Smooth muscle cell (in vitro differentiated cells): ENCODE results near the gene CNTN4. TPM values are rescaled to one million over a fixed set of nuclear protein-coding genes. Genes with fewer than 3 reads are reported as not detected.

Experiments
- DNase-seq: peaks from one replicate; lab custom pipeline; 2025; ENCODE audit not compliant: unreplicated experiment; lab: John Stamatoyannopoulos, UW
- H2AFZ ChIP-seq: fragments of 200-600 bp; sonication (generic); 2 replicates; pipeline ENCODE4 v1.6.0; 2016; ENCODE audit warnings: antibody characterized with exemption, low read depth, mild to moderate bottlenecking
- H3F3A ChIP-seq: fragments of 200-600 bp; sonication (generic); 2 replicates; pipeline ENCODE4 v1.6.0; 2017; ENCODE audit warnings: antibody characterized with exemption, low read depth
- H3K27ac ChIP-seq: fragments of 200-600 bp; sonication (generic); 2 replicates; pipeline ENCODE4 v1.5.1; 2016; ENCODE audit warnings: low read depth, mild to moderate bottlenecking
- H3K27me3 ChIP-seq: fragments of 200-600 bp; sonication (generic); 2 replicates; pipeline ENCODE4 v1.6.1; 2016; ENCODE audit warnings: low read depth, mild to moderate bottlenecking
- H3K36me3 ChIP-seq: fragments of 200-600 bp; sonication (generic); 2 replicates; pipeline ENCODE4 v1.5.1; 2016; ENCODE audit warnings: low read depth
- H3K4me1 ChIP-seq: fragments of 200-600 bp; sonication (generic); 2 replicates; pipeline ENCODE4 v1.5.1; 2016; ENCODE audit warnings: low read depth
- H3K4me2 ChIP-seq: fragments of 200-600 bp; sonication (generic); 2 replicates; pipeline ENCODE4 v1.6.0; 2016; ENCODE audit warnings: mild to moderate bottlenecking
- H3K4me3 ChIP-seq: fragments of 200-600 bp; sonication (generic); 2 replicates; pipeline ENCODE4 v1.5.1; 2016; ENCODE audit warnings: mild to moderate bottlenecking
- H3K79me2 ChIP-seq: fragments of 200-600 bp; sonication (generic); 2 replicates; pipeline ENCODE4 v1.6.0; 2016; ENCODE audit warnings: low read depth, mild to moderate bottlenecking
- H3K9ac ChIP-seq: fragments of 200-600 bp; sonication (generic); 2 replicates; pipeline ENCODE4 v1.6.0; 2016; ENCODE audit warnings: low read depth
- H3K9me3 ChIP-seq: fragments of 200-600 bp; sonication (generic); replicated peaks from 2 replicates; pipeline ENCODE4 v1.5.1; 2016; ENCODE audit warnings: low read depth
- H4K20me1 ChIP-seq: fragments of 200-600 bp; sonication (generic); 2 replicates; pipeline ENCODE4 v1.6.0; 2016; ENCODE audit warnings: low read depth
- WGBS: methylation state at CpG from one replicate; pipeline ENCODE4 v1.1.7; 2016; ENCODE audit warnings: low lambda C conversion rate; 5-methylcytosine and 5-hydroxymethylcytosine counted together
- polyA plus RNA-seq: library from polyadenylated mRNA; unstranded; fragments of >200 nt; fragmentation: Nextera tagmentation; extraction: Ambion mirVana; gene quantifications from 2 replicates; pipeline ENCODE4 v1.2.1, GENCODE V29; 2016
- total RNA-seq: library from RNA; depleted of rRNA; stranded (reverse); fragments of >200 nt; gene quantifications from 2 replicates; pipeline ENCODE4 v1.2.3, GENCODE V29; 2014
- TF ChIP-seq, protein P1 (sequence below): fragments of 200-600 bp; sonication (generic); IDR thresholded peaks from 2 replicates; pipeline ENCODE4 v1.5.1; 2017; ENCODE audit warnings: borderline replicate concordance, mild to moderate bottlenecking, antibody characterized with exemption; ENCODE audit not compliant: insufficient read depth, poor library complexity, severe bottlenecking

Gene CNTN4
- total and polyA plus RNA-seq, 2 experiments from 2014 or later: 12.1 to 15.8 TPM

GRCh38 chr3:3084890-3085289 lies 986.2 kb downstream of the CNTN4 start:
- no peaks in the 10 kb centered on the region for H3K27me3 ChIP-seq
- TF ChIP-seq, protein P1, sequence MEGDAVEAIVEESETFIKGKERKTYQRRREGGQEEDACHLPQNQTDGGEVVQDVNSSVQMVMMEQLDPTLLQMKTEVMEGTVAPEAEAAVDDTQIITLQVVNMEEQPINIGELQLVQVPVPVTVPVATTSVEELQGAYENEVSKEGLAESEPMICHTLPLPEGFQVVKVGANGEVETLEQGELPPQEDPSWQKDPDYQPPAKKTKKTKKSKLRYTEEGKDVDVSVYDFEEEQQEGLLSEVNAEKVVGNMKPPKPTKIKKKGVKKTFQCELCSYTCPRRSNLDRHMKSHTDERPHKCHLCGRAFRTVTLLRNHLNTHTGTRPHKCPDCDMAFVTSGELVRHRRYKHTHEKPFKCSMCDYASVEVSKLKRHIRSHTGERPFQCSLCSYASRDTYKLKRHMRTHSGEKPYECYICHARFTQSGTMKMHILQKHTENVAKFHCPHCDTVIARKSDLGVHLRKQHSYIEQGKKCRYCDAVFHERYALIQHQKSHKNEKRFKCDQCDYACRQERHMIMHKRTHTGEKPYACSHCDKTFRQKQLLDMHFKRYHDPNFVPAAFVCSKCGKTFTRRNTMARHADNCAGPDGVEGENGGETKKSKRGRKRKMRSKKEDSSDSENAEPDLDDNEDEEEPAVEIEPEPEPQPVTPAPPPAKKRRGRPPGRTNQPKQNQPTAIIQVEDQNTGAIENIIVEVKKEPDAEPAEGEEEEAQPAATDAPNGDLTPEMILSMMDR: no peak

GRCh38 chr3:3085782-3086181 lies 987.1 kb downstream of the CNTN4 start:
- TF ChIP-seq, protein P1: no peak
- Histone ChIP-seq H2AFZ (no peak overlapping the region), H3K9me3 (no peaks in the 10 kb centered on the region), H3K79me2 (no peaks in the 10 kb centered on the region), H4K20me1 (no peaks in the 10 kb centered on the region), H3K4me3 (no peak overlapping the region), H3K4me2 (no peak overlapping the region), H3K27me3 (no peaks in the 10 kb centered on the region), H3K36me3 (no peaks in the 10 kb centered on the region), H3K9ac (no peak overlapping the region), H3K27ac (no peak overlapping the region), H3F3A (no peaks in the 10 kb centered on the region), H3K4me1 (peaks cover 3% of the 10 kb centered on the region)
- WGBS: 76% methylated on average over 6 of the region's 6 CpGs
- DNase-seq: no peak

More at GRCh38 chr3:3084890-3085289, 986.2 kb downstream of the CNTN4 start:
- Histone ChIP-seq H3K4me2 (no peak overlapping the region), H2AFZ (no peak overlapping the region), H3K27ac (no peak overlapping the region), H3K4me3 (no peak overlapping the region), H3K36me3 (no peaks in the 10 kb centered on the region), H3K4me1 (peaks cover 6% of the 10 kb centered on the region), H4K20me1 (no peaks in the 10 kb centered on the region), H3K79me2 (no peaks in the 10 kb centered on the region), H3K9ac (no peak overlapping the region), H3F3A (no peaks in the 10 kb centered on the region), H3K9me3 (no peaks in the 10 kb centered on the region)
- no peak for DNase-seq
- 100% methylated on average over 3 of the region's 3 CpGs for WGBS

- no peaks in the 10 kb centered on the region for H3K79me2 ChIP-seq
- H4K20me1 ChIP-seq: no peaks in the 10 kb centered on the region
- WGBS: 82% methylated on average over 6 of the region's 6 CpGs
- H3K4me3 ChIP-seq: no peak overlapping the region
- H3K27me3 ChIP-seq: no peaks in the 10 kb centered on the region
- H3K4me2 ChIP-seq: no peak overlapping the region
- no peak overlapping the region for H3K27ac ChIP-seq
- TF ChIP-seq, protein P1: no peak
- H3K4me1 ChIP-seq: no peaks in the 10 kb centered on the region
- no peak overlapping the region for H3K9ac ChIP-seq
- H3K9me3 ChIP-seq: no peaks in the 10 kb centered on the region
- no peaks in the 10 kb centered on the region for H3K36me3 ChIP-seq
- H3F3A ChIP-seq: no peaks in the 10 kb centered on the region
- H2AFZ ChIP-seq: no peak overlapping the region
- DNase-seq: no peak
Measured at GRCh38 chr3:3086239-3086638, 987.6 kb downstream of the CNTN4 start.

GRCh38 chr3:3087279-3087678 lies 988.6 kb downstream of the CNTN4 start:
- H3K4me2 ChIP-seq: no peak overlapping the region
- H3K4me1 ChIP-seq: no peaks in the 10 kb centered on the region
- no peaks in the 10 kb centered on the region for H3K36me3 ChIP-seq
- no peak overlapping the region for H3K9ac ChIP-seq
- no peaks in the 10 kb centered on the region for H4K20me1 ChIP-seq
- no peaks in the 10 kb centered on the region for H3K9me3 ChIP-seq
- TF ChIP-seq, protein P1: no peak
- no peak overlapping the region for H2AFZ ChIP-seq
- no peak for DNase-seq
- H3K27ac ChIP-seq: no peak overlapping the region
- no peaks in the 10 kb centered on the region for H3K79me2 ChIP-seq
- H3K27me3 ChIP-seq: no peaks in the 10 kb centered on the region
- no peaks in the 10 kb centered on the region for H3F3A ChIP-seq
- no peak overlapping the region for H3K4me3 ChIP-seq
